ENCODE results near the gene EXT2.
A peak's percentile ranks its signal among the peaks of the same experiment; 100 is the strongest.

EXT2 gene

GRCh38 chr11:44179173-44179572, 83.7 kb downstream of the EXT2 start:
- no peak for TF ChIP-seq GATA3 (IDR thresholded peaks at IDR 0.05; ENCODE audit: low read depth, low read length)
- TF ChIP-seq GATA2 (IDR thresholded peaks at IDR 0.05; ENCODE audit: low read depth, low read length), result no peak

- no peak for TF ChIP-seq GATA3 (IDR thresholded peaks at IDR 0.05; ENCODE audit: low read depth, low read length)
- TF ChIP-seq GATA2 (IDR thresholded peaks at IDR 0.05; ENCODE audit: low read depth, low read length), result no peak
Observed at GRCh38 chr11:44180107-44180506, 84.6 kb downstream of the EXT2 start.

GRCh38 chr11:44185522-44185921, 90.0 kb downstream of the EXT2 start:
- no peak for TF ChIP-seq GATA3 (IDR thresholded peaks at IDR 0.05; ENCODE audit: low read depth, low read length)
- no peak for TF ChIP-seq GATA2 (IDR thresholded peaks at IDR 0.05; ENCODE audit: low read depth, low read length)

- TF ChIP-seq GATA3 (IDR thresholded peaks at IDR 0.05; ENCODE audit: low read depth, low read length) (no peak), GATA2 (IDR thresholded peaks at IDR 0.05; ENCODE audit: low read depth, low read length) (no peak)
Observed at GRCh38 chr11:44186321-44186930, 90.9 kb downstream of the EXT2 start.

- no peak for TF ChIP-seq GATA2 (IDR thresholded peaks at IDR 0.05; ENCODE audit: low read depth, low read length)
- no peak for TF ChIP-seq GATA3 (IDR thresholded peaks at IDR 0.05; ENCODE audit: low read depth, low read length)
Observed at GRCh38 chr11:44188643-44189042, 93.2 kb downstream of the EXT2 start.

GRCh38 chr11:44189986-44190882, 94.8 kb downstream of the EXT2 start:
- TF ChIP-seq GATA2 (IDR thresholded peaks at IDR 0.05; ENCODE audit: low read depth, low read length) (no peak), GATA3 (IDR thresholded peaks at IDR 0.05; ENCODE audit: low read depth, low read length) (no peak)

- TF ChIP-seq GATA2 (IDR thresholded peaks at IDR 0.05; ENCODE audit: low read depth, low read length), result no peak
- TF ChIP-seq GATA3 (IDR thresholded peaks at IDR 0.05; ENCODE audit: low read depth, low read length), result no peak
Observed at GRCh38 chr11:44190883-44191230, 95.4 kb downstream of the EXT2 start.

GRCh38 chr11:44191322-44192016, 96.0 kb downstream of the EXT2 start:
- TF ChIP-seq GATA2 (IDR thresholded peaks at IDR 0.05; ENCODE audit: low read depth, low read length) (peak; percentile 96), GATA3 (IDR thresholded peaks at IDR 0.05; ENCODE audit: low read depth, low read length) (peak; percentile 95)

GRCh38 chr11:44192017-44192385, 96.5 kb downstream of the EXT2 start:
- no peak for TF ChIP-seq GATA3 (IDR thresholded peaks at IDR 0.05; ENCODE audit: low read depth, low read length)
- TF ChIP-seq GATA2 (IDR thresholded peaks at IDR 0.05; ENCODE audit: low read depth, low read length), result no peak

- TF ChIP-seq GATA3 (IDR thresholded peaks at IDR 0.05; ENCODE audit: low read depth, low read length) (peak; percentile 76), GATA2 (IDR thresholded peaks at IDR 0.05; ENCODE audit: low read depth, low read length) (peak; percentile 26; the same call in 1 of the 2 replicates)
Observed at GRCh38 chr11:44192462-44193100, 97.1 kb downstream of the EXT2 start.

- no peak for TF ChIP-seq GATA3 (IDR thresholded peaks at IDR 0.05; ENCODE audit: low read depth, low read length)
- TF ChIP-seq GATA2 (IDR thresholded peaks at IDR 0.05; ENCODE audit: low read depth, low read length), result no peak
Observed at GRCh38 chr11:44193856-44194255, 98.4 kb downstream of the EXT2 start.

GRCh38 chr11:44198146-44198724, 102.8 kb downstream of the EXT2 start:
- no peak for TF ChIP-seq GATA2 (IDR thresholded peaks at IDR 0.05; ENCODE audit: low read depth, low read length)
- no peak for TF ChIP-seq GATA3 (IDR thresholded peaks at IDR 0.05; ENCODE audit: low read depth, low read length)

- no peak for TF ChIP-seq GATA2 (IDR thresholded peaks at IDR 0.05; ENCODE audit: low read depth, low read length)
- no peak for TF ChIP-seq GATA3 (IDR thresholded peaks at IDR 0.05; ENCODE audit: low read depth, low read length)
Observed at GRCh38 chr11:44199298-44199697, 103.8 kb downstream of the EXT2 start.

- TF ChIP-seq GATA2 (IDR thresholded peaks at IDR 0.05; ENCODE audit: low read depth, low read length) (no peak), GATA3 (IDR thresholded peaks at IDR 0.05; ENCODE audit: low read depth, low read length) (no peak)
Observed at GRCh38 chr11:44199816-44200215, 104.3 kb downstream of the EXT2 start.
